HS-27A (cell line): ENCODE data around the gene PRKCA.
A peak's percentile ranks its signal among the peaks of the same experiment; 100 is the strongest.
"Not testable (repeated sequence)": the region's sequence is repeated elsewhere in the genome, so short reads cannot be mapped to it uniquely, and the experiment has no call there.

Experiments used
- DNase-seq: peaks from one replicate; pipeline ENCODE4 v3.0.0-alpha.2; 2012; ENCODE audit warnings: low read depth, missing footprints

The PRKCA gene

GRCh38 chr17:66441101-66441661 is 138.8 kb downstream of the PRKCA start:
- DNase-seq = no peak

- no peak for DNase-seq
Observed at GRCh38 chr17:66443166-66443565, 140.8 kb downstream of the PRKCA start.

GRCh38 chr17:66443606-66444005 is 141.2 kb downstream of the PRKCA start:
- DNase-seq = no peak

- DNase-seq = no peak
Observed at GRCh38 chr17:66444031-66444430, 141.6 kb downstream of the PRKCA start.

- no peak for DNase-seq
Observed at GRCh38 chr17:66445229-66445628, 142.8 kb downstream of the PRKCA start.

GRCh38 chr17:66446419-66446818 is 144.0 kb downstream of the PRKCA start:
- no peak for DNase-seq

- no peak for DNase-seq
Observed at GRCh38 chr17:66447159-66447558, 144.7 kb downstream of the PRKCA start.

GRCh38 chr17:66448026-66448639 is 145.7 kb downstream of the PRKCA start:
- DNase-seq = no peak

- DNase-seq = no peak
Observed at GRCh38 chr17:66449418-66449977, 147.1 kb downstream of the PRKCA start.

GRCh38 chr17:66450008-66450851 is 147.8 kb downstream of the PRKCA start:
- DNase-seq = no peak

- DNase-seq = no peak
Observed at GRCh38 chr17:66450852-66451158, 148.4 kb downstream of the PRKCA start.

GRCh38 chr17:66451188-66452149 is 149.1 kb downstream of the PRKCA start:
- no peak for DNase-seq

GRCh38 chr17:66455060-66455459 is 152.6 kb downstream of the PRKCA start:
- DNase-seq = no peak

GRCh38 chr17:66457499-66457898 is 155.1 kb downstream of the PRKCA start:
- DNase-seq = not testable (repeated sequence)

GRCh38 chr17:66458782-66459181 is 156.4 kb downstream of the PRKCA start:
- DNase-seq = no peak

GRCh38 chr17:66459811-66460270 is 157.4 kb downstream of the PRKCA start:
- peak; percentile 75 for DNase-seq

GRCh38 chr17:66460558-66460957 is 158.1 kb downstream of the PRKCA start:
- DNase-seq = no peak

- no peak for DNase-seq
Observed at GRCh38 chr17:66461343-66461995, 159.1 kb downstream of the PRKCA start.

- DNase-seq = no peak
Observed at GRCh38 chr17:66462010-66462409, 159.6 kb downstream of the PRKCA start.

- no peak for DNase-seq
Observed at GRCh38 chr17:66464921-66465320, 162.5 kb downstream of the PRKCA start.

- DNase-seq = no peak
Observed at GRCh38 chr17:66465701-66466100, 163.3 kb downstream of the PRKCA start.
